M059J (cell line): ENCODE data around the gene LRFN5. TPM values are rescaled to one million over a fixed set of nuclear protein-coding genes. Genes with fewer than 3 reads are reported as not detected.
"Not testable (repeated sequence)": the region's sequence is repeated elsewhere in the genome, so short reads cannot be mapped to it uniquely, and the experiment has no call there.

Experiments used
- DNase-seq: peaks from one replicate; pipeline ENCODE4 v3.0.0-alpha.2; 2012; ENCODE audit warnings: low read depth
- total RNA-seq: library from RNA; depleted of rRNA; stranded (reverse); fragments of >200 nt; shearing (Covaris generic); gene quantifications from 2 replicates; pipeline ENCODE4 v1.2.3, GENCODE V29; 2014

LRFN5 gene
- total RNA-seq, 1 experiment from 2014 or later = 0.05 TPM

DNA sequence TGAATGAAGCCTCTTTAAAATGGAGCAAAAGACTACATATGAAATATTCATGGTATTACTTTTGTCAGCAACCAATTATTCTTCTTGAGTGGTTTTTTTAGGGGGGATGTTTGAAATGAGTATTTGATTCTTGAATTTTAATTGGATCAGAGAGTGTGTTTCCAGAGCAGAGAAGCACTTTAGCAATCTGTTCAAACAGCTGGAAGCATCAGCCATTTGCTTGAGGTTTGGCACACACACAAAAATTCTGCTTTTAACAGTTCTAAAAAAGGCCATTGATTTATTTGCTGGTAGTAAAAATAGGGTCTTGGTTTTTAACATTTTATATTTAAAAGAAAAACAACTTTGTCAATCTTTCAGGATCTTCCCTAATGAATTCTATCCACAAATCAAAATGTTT is 292.7 kb downstream of the LRFN5 start:
- no peak for DNase-seq

DNA sequence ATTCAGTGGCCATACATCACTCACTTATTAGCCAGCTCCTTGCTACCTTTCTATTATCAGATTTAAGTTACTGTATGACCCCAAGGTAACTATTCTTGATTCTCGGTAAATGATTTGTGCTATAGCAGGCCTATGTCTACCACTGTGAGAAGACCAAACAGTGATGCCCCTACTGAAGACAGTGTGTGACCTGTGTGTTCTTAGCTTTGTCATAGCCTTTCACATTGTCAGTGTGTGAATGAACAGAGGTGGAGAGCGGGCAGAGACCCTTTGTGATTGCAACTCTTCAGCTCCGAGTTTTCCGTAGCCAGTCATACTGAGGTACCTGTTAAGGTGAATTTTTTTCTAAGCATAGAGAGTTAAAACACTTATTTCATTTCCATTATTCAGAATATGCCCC is 294.0 kb downstream of the LRFN5 start:
- no peak for DNase-seq

DNA sequence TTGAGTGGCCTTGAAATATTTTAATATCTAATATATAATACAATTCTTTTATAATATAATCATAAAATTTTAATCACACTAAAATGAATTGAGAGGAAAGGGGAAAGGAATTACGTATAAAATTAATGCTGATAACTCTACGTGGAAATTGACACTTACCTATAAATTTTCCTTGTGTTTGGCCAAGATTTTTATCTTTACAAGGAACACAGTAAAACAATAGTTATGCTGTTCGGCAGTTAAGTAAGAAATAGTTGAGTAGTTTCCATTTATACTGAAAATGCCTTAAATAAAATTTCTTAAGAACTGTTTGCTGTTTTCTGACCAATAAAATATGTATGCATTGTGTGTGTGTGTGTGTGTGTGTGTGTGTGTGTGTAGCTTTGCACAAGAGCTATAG is 294.4 kb downstream of the LRFN5 start:
- DNase-seq = no peak

DNA sequence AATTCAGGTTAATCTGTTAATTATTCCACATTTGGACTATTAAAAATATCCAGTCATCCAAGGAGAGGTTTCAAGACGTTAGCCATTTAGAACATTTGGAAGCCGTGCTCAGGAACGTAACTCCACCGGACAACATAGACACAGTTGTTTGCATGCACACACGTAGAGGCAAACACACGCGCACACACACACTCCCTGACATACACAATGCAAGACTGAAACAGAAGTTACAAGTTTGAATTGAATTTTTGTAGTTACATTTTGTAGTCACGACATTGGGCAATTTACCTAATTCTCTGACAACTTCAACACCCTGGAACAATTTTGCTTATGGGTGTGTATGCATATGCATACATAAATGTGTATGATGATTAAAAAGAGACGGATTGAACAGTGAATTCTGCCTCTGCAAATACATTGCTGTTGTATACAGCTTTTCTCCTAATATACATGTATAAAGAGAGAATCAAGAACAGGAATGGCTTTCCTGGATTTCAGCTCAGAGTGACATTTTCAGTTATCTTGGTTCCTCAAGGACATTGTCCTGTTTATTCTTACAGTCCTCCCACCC is 298.8 kb downstream of the LRFN5 start:
- DNase-seq = no peak

DNA sequence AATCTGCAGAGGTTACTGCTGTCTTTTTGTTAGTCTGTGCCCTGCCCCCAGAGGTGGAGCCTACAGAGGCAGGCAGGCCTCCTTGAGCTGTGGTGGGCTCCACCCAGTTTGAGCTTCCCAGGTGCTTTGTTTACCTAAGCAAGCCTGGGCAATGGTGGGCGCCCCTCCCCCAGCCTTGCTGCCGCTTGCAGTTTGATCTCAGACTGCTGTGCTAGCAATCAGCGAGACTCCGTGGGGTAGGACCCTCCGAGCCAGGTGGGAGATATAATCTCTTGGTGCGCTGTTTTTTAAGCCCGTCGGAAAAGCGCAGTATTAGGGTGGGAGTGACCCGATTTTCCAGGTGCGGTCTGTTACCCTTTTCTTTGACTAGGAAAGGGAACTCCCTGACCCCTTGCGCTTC is 304.5 kb downstream of the LRFN5 start:
- DNase-seq = not testable (repeated sequence)

DNA sequence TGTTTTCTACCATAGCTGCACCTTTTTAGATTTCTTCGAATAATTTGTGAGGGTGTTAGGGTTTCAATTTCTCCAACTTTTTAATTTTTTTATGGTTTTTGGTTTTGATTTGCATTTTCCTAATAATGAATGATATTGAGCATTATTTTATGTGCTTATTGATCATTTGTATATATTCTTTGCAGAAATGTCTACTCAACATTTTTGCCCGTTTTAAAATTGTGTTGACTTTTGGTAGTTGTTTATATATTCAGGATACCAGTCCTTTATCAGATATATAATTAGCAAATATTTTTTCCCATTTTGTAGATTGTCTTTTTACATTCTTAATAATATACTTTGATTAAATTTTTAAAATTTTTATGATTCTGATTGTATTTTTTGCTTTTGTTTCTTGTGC is 306.7 kb downstream of the LRFN5 start:
- no peak for DNase-seq

DNA sequence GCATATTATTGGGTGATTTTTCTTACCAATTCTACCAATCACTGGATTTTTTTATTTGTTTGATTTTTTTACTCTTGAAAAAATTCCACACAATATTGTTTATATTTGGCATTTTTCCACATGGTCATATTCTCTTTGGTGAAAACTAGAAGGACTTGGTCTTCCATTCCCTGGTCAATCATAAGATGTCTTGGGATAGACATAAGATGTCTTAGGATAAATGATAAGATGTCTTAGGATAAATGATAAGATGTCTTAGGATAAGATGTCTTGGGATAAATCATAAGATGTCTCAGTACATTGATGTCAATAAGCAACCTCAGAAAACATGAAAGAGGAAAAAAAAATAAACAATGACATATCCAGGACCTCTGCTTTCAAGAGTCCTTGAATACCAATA is 309.1 kb downstream of the LRFN5 start:
- no peak for DNase-seq

DNA sequence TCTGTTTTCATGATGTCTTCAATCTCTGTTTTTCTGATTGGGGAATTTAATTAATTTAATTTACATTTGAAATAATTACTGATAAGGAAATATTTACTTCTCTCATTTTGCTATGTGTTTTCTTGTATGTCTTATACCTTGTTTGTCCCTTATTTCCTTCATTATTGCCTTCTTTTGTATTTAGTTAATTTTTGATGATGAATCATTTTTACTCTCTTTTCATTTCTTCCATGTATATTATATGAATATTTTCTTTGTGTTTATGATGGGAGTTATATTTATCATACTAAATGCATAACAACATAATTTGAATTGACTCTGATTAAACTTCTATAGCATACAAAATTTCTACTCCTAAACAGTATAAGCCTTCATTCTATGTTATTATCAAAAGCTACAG is 309.6 kb downstream of the LRFN5 start:
- DNase-seq = no peak

DNA sequence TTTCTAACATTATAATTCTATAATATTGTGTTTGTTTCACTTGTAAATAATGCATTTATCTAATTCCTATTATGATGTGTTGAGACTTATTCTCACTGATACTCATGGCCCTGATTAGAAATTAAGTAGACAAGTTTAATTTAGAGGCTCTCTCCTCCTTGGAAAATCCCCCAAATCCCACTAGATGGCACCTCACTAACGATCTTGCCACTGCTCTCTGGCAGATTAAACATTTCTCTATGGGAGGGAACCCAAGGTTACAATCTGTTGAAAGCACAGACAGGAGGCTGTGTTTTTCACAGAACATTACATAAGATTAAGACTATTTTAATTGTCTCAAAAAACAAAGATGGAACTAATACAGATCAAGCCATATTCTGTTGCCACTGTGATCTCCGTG is 318.7 kb downstream of the LRFN5 start:
- DNase-seq = peak; percentile 8

DNA sequence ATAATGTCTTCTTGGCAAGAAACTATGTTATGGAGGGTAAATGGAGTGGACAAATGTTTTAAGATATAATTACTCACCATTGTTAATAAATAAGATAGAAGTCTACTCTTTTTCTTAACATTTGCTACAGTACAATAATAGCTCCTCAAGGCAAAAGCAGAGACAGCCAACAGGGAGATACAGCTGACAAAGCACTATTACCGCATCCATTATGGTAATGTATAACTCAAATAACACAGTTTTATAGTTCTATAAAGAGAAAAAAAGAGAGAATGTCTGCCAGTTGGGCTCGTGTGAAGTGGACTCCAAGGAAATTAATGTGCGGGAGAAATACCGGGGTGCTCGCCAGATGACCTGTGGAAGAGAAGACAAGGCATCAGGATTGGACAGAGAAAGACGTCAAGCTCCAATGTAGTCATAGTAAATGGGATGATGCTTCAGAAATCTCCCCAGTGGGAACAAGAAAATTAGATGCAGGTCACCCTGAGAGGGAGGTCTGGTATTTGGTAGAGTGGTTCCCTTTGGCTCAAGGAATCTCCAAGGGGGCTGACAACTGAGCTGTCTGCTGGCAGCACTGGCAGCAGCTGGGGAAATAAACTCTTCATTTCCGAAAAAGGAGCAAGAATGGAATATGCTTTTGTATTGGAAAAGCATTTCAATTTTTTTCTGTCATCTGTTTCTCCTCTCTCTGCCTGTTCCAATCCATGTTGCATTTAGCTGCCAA is 343.9 kb downstream of the LRFN5 start:
- no peak for DNase-seq
